Suprapubic skin (tissue), 3 donors: ENCODE data around the gene LHPP.

Experiments
- CTCF ChIP-seq, 2 donors: fragments of 200-600 bp in 1 of 2; fragments of 450-650 bp in 1 of 2; sonication (generic) in 1 of 2; IDR thresholded peaks; one replicate each; pipeline ENCODE4 v1.5.1; 2016 to 2019; ENCODE audit warnings: antibody characterized with exemption in 2 of 2, mild to moderate bottlenecking in 1 of 2, moderate library complexity in 1 of 2
- EP300 ChIP-seq: sonication (generic); formaldehyde crosslinking; IDR thresholded peaks from one replicate; pipeline ENCODE4 v1.6.1; 2017; ENCODE audit warnings: antibody characterized with exemption
- POLR2A ChIP-seq, 2 donors: fragments of 450-650 bp; IDR thresholded peaks; one replicate each; pipeline ENCODE4 v1.6.1; 2017; ENCODE audit warnings: antibody characterized with exemption in 2 of 2, mild to moderate bottlenecking in 2 of 2, moderate library complexity in 2 of 2

DNA sequence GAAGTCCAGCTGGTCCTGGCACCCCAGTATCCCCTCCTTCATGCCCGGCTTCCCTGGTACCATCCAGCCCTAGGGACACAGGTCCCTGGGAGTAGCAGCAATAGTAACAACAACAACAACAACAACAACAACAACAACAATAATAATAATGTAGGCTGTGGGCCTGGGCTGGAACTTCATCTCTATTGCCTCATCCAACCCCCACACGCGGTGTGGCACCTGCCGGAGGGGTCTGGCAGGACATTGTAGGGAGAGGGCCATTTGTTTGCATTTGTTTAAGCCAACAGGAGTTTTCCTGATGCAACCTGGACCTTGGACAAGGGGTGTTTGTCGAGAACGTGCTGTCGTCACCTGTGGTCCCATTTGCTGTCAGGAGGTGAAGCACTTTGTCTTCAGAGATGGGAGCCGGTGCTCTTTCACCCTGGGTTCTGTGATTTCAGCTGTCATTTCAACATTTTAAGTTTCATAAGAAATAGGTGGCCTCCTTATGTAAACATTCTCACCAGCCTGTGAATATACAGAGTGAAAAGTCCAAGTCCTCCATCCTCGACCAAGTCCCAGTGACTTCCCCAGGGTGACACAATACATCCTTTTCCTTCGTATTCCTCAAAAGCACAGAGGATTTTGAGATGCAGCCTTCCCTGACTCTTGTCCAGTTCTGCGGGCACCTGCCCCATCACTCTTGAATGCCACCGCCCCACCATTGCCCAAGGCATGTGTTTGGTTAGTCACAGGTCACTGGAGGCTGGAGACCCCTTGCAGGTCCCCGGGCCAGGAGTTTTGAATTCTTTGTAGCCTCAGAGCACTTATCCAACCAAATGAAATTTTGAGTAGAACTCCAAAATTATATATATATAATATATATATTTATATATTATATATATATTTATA lies 9.2 kb downstream of the LHPP start:
- TF ChIP-seq CTCF (IDR thresholded peaks at IDR 0.05) = no peak
- TF ChIP-seq EP300 = no peak
- TF ChIP-seq POLR2A (IDR thresholded peaks at IDR 0.05) = no peak
